Esophagus squamous epithelium (tissue), 5 donors: ENCODE results near the gene CUTC. TPM values are rescaled to one million over a fixed set of nuclear protein-coding genes. Genes with fewer than 3 reads are reported as not detected.

Experiments used
- DNase-seq: peaks from one replicate; lab custom pipeline; 2025; lab: John Stamatoyannopoulos, UW
- H3K27ac ChIP-seq, 4 donors: fragments of 200-600 bp; sonication (generic); one replicate each; pipeline ENCODE4 v1.5.1; 2016 to 2019; ENCODE audit warnings: mild to moderate bottlenecking in 1 of 4
- H3K27me3 ChIP-seq, 4 donors: fragments of 200-600 bp; sonication (generic); 1 replicate in 3 of 4; 2 replicates in 1 of 4; pipeline versions ENCODE4 v1.5.1 to v1.6.0; 2017 to 2021; ENCODE audit warnings: antibody characterized with exemption in 1 of 4
- H3K36me3 ChIP-seq, 3 donors: fragments of 200-600 bp; sonication (generic); one replicate each; pipeline ENCODE4 v1.5.1; 2016 to 2019
- H3K4me1 ChIP-seq, 3 donors: fragments of 200-600 bp; sonication (generic); one replicate each; pipeline ENCODE4 v1.5.1; 2017 to 2019
- H3K4me3 ChIP-seq, 4 donors: fragments of 200-600 bp; sonication (generic); 1 replicate in 3 of 4; 2 replicates in 1 of 4; pipeline ENCODE4 v1.5.1; 2016 to 2019; ENCODE audit warnings: mild to moderate bottlenecking in 2 of 4, moderate library complexity in 1 of 4
- H3K9me3 ChIP-seq, 3 donors: fragments of 200-600 bp; sonication (generic); one replicate each; pipeline ENCODE4 v1.5.1; 2016 to 2019
- CTCF ChIP-seq, 6 experiments: fragments of 450-650 bp in 4 of 6; fragments of 200-600 bp in 2 of 6; sonication (generic) in 2 of 6; IDR thresholded peaks; one replicate each; pipeline ENCODE4 v1.5.1; 2016 to 2019; ENCODE audit warnings: antibody characterized with exemption in 6 of 6, mild to moderate bottlenecking in 4 of 6, moderate library complexity in 4 of 6
- POLR2A ChIP-seq, 4 donors: fragments of 450-650 bp; IDR thresholded peaks; one replicate each; pipeline ENCODE4 v1.6.1; 2017; ENCODE audit warnings: antibody characterized with exemption in 4 of 4, mild to moderate bottlenecking in 4 of 4, moderate library complexity in 3 of 4
- WGBS, 2 donors: methylation state at CpG; one replicate each; pipeline ENCODE4 v1.1.5; 2018; 5-methylcytosine and 5-hydroxymethylcytosine counted together
- intact Hi-C: fragments of 100-400 bp; cut with DNase I; formaldehyde crosslinking; loops from one replicate; pipeline ENCODE4 v1.15.0; 2022
- total RNA-seq, 4 donors: library from RNA; depleted of rRNA; stranded (reverse); fragments of >200 nt; gene quantifications; one replicate each; pipeline ENCODE4 v1.1.0, GENCODE V29; 2016
- donor health status: DM: yes; HTN: yes; CAD: no.

The CUTC gene
- total RNA-seq, result 10 to 100 TPM in 3 of 4 donors, 1 to 10 TPM in 1; 6.7 to 29.0 (median 18.9) TPM

- no peaks in the 10 kb centered on the region for H3K9me3 ChIP-seq
- 0% methylated on average over 19 to 32 of the region's 73 CpGs for WGBS, 2 donors
- H3K4me1 ChIP-seq, result peaks cover 20 to 68% (median 26%) of the 10 kb centered on the region in 3 donors
- peak within 1 kb of the TSS; percentile 70 to 96 (median 86) for H3K4me3 ChIP-seq
- peak within 1 kb of the TSS; percentile 93 to 97 (median 96) for H3K27ac ChIP-seq
- TF ChIP-seq CTCF (IDR thresholded peaks at IDR 0.05) (peak in 5 of 6 experiments; percentile 35 to 73 (median 53)), POLR2A (IDR thresholded peaks at IDR 0.05) (peak in 3 of 4 donors; percentile 69 to 91 (median 82))
- DNase-seq, result peak; percentile 81
- H3K36me3 ChIP-seq, result peaks cover 0 to 33% (median 6%) of the 10 kb centered on the region in 3 donors
- no peaks in the 10 kb centered on the region for H3K27me3 ChIP-seq
- intact Hi-C loops, result no loop called here
Measured at GRCh38 chr10:99732033-99732842, at the start of gene CUTC, which contains the start of gene COX15. TSS of gene CUTC (plus strand) at chr10:99732234. CDS start at chr10:99732349, 115 bp downstream. TSS of gene COX15 (minus strand) at chr10:99732127. CDS start at chr10:99732049, 78 bp downstream.

- H3K27ac ChIP-seq, result peak overlapping the region in 3 of 4 donors; percentile 72 to 86 (median 80)
- H3K9me3 ChIP-seq, result no peaks in the 10 kb centered on the region
- H3K36me3 ChIP-seq, result peaks cover 0 to 27% (median 6%) of the 10 kb centered on the region in 3 donors
- intact Hi-C loops, result no loop called here
- H3K4me3 ChIP-seq, result no peak overlapping the region
- H3K27me3 ChIP-seq, result no peaks in the 10 kb centered on the region
- WGBS, 2 donors, result 25 to 44% methylated on average over 1 of the region's 1 CpG
- DNase-seq, result no peak
- TF ChIP-seq POLR2A (IDR thresholded peaks at IDR 0.05), result no peak
- peak in 4 of 6 experiments; percentile 14 to 66 (median 41) for TF ChIP-seq CTCF (IDR thresholded peaks at IDR 0.05)
- peaks cover 11 to 64% (median 37%) of the 10 kb centered on the region in 3 donors for H3K4me1 ChIP-seq
Measured at GRCh38 chr10:99682752-99683151, 49.3 kb upstream of the CUTC start.

- no peaks in the 10 kb centered on the region for H3K27me3 ChIP-seq
- WGBS, 2 donors, result 24 to 32% methylated on average over 2 of the region's 2 CpGs
Measured at GRCh38 chr10:99685597-99685967, 46.5 kb upstream of the CUTC start.

GRCh38 chr10:99689461-99689860 lies 42.6 kb upstream of the CUTC start:
- 43 to 60% methylated on average over 1 of the region's 1 CpG for WGBS, 2 donors

More at GRCh38 chr10:99685597-99685967, 46.5 kb upstream of the CUTC start:
- H3K4me1 ChIP-seq, result peaks cover 12 to 78% (median 43%) of the 10 kb centered on the region in 3 donors
- no peak for DNase-seq
- TF ChIP-seq POLR2A (IDR thresholded peaks at IDR 0.05) (no peak), CTCF (IDR thresholded peaks at IDR 0.05) (no peak)
- peaks cover 0 to 14% (median 3%) of the 10 kb centered on the region in 3 donors for H3K36me3 ChIP-seq
- no peaks in the 10 kb centered on the region for H3K9me3 ChIP-seq
- H3K27ac ChIP-seq, result peak overlapping the region; percentile 66 to 86 (median 80)
- intact Hi-C loops, result no loop called here
- no peak overlapping the region for H3K4me3 ChIP-seq

More at GRCh38 chr10:99689461-99689860, 42.6 kb upstream of the CUTC start:
- peaks cover 0 to 41% (median 16%) of the 10 kb centered on the region in 3 donors for H3K36me3 ChIP-seq
- intact Hi-C loops, result no loop called here
- H3K4me1 ChIP-seq, result peaks cover 4 to 43% (median 19%) of the 10 kb centered on the region in 3 donors
- no peaks in the 10 kb centered on the region for H3K27me3 ChIP-seq
- TF ChIP-seq CTCF (IDR thresholded peaks at IDR 0.05) (no peak), POLR2A (IDR thresholded peaks at IDR 0.05) (no peak)
- DNase-seq, result no peak
- no peak overlapping the region for H3K4me3 ChIP-seq
- no peak overlapping the region for H3K27ac ChIP-seq
- H3K9me3 ChIP-seq, result no peaks in the 10 kb centered on the region
